ENCODE data around the gene RPL37A.

Gene RPL37A

DNA sequence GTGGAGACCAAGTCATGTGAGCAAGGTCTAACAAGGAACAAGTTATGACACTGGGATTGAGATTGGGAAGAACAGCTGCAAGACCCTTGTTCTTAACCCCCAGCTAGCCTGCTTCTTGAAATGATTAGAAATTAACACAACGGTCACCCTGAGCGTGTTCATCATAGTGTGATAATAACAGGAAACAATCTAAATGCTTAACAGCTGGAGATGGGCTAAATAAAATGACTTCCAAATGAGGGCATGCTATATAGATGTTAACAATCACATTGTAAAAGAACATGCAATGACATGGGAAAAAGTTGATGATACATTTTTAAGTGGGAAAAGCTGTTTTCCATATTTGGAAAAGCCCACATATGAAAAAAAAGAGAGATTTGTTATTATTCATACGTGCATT, 47.6 kb downstream of the RPL37A start:
- TF ChIP-seq, protein P1, sequence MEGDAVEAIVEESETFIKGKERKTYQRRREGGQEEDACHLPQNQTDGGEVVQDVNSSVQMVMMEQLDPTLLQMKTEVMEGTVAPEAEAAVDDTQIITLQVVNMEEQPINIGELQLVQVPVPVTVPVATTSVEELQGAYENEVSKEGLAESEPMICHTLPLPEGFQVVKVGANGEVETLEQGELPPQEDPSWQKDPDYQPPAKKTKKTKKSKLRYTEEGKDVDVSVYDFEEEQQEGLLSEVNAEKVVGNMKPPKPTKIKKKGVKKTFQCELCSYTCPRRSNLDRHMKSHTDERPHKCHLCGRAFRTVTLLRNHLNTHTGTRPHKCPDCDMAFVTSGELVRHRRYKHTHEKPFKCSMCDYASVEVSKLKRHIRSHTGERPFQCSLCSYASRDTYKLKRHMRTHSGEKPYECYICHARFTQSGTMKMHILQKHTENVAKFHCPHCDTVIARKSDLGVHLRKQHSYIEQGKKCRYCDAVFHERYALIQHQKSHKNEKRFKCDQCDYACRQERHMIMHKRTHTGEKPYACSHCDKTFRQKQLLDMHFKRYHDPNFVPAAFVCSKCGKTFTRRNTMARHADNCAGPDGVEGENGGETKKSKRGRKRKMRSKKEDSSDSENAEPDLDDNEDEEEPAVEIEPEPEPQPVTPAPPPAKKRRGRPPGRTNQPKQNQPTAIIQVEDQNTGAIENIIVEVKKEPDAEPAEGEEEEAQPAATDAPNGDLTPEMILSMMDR (IDR thresholded peaks at IDR 0.05; ENCODE audit: borderline replicate concordance, insufficient read depth, low read depth, low read length), result no peak
- no peak overlapping the region for H3K4me3 ChIP-seq (ENCODE audit: low read depth, low read length)

DNA sequence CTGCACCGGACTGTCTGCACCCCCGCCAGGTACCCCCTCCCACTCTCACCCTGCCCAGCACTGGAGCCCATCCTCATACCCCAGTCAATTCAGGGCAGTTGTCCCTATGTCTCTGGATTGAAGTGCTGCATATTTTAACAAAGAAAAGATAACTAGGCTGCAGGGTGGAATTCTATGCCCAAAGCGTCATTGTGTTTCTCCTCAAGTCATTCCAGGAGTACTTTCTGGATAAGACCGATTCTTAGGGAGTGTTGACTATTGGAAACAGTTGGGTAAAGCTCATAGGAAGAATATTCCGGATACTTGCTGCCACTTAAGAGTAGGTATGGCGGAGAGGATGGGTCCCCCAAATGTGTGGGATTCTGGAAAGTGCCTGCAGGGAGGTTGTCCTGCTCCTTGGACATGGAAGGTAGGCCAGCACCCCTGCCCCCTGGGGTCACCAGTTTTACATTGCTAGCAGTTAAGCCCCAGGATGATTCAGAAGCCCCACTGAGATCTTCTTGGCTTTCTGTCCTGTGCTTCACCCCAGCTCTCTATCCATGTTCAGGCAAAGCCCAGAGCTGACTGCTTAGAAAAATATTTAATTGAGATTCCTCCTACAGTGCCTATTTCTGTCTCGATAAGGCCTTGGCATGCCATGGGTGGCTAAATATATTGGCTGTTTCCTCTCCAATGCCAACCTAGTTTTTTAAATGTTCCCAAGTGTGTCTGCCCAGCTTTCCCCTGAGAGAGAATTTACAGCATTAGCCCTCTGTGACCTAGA, 48.2 kb downstream of the RPL37A start:
- H3K4me3 ChIP-seq (ENCODE audit: low read depth, low read length), result no peak overlapping the region
- TF ChIP-seq, protein P1 (IDR thresholded peaks at IDR 0.05; ENCODE audit: borderline replicate concordance, insufficient read depth, low read depth, low read length), result no peak

DNA sequence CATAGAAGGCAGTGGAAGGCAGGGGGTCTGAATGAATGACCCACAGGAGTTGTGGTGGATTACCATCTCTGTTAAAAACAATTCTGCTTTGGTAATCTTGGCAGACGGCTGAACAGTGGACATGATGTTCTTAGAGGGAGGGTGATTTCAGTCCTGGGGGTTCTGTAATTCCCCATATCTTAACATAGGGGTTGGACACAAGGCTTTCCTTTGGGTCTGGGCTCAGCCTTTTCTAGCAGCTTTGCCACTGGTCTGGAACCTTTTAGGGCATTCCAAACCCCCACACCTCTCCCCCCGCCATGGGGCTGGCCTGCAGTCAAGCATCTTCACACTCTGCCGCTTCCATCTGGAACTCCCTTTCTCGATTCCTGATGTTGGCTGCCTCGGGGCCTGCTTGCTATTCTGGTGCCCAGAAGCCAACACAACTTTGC, 50.3 kb downstream of the RPL37A start:
- H3K4me3 ChIP-seq (ENCODE audit: low read depth, low read length), result no peak overlapping the region
- TF ChIP-seq, protein P1 (IDR thresholded peaks at IDR 0.05; ENCODE audit: borderline replicate concordance, insufficient read depth, low read depth, low read length), result no peak

DNA sequence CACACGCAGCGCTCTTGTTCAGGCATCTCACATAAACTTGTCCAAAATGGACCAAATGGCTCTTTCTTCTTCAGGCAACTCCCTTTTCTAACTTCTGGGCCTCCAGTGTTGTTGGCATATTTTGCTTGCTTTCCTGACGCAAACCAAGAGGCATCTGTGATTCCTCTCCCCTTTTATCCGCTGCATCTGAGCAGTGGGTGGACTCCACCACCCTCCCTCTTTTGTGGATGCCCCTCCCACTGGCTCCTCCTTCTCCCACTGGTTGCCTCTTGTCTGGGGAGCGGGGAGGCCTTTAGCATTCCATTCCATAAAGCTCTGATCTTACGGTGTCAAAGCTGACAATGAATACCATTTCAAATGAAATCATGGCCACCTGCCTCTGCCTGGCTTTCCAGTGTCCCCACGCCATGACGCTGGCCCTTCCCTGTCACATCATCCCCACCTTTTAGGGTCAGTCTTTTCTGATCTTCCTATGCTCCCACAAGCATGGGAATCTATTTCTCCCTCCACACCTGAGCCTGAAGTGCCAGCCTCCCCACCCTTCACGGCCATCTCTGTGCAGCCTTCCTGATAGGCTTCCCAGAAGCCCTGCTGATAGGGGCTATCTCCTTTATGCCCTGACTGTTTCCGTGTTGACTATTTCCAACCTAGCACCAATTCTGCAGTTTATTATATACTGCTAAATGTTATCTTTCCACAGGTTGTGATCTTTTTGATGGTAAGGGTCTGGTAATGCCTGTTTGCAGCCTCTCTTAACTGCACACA, 51.5 kb downstream of the RPL37A start:
- no peak overlapping the region for H3K4me3 ChIP-seq (ENCODE audit: low read depth, low read length)
- TF ChIP-seq, protein P1 (IDR thresholded peaks at IDR 0.05; ENCODE audit: borderline replicate concordance, insufficient read depth, low read depth, low read length), result no peak

DNA sequence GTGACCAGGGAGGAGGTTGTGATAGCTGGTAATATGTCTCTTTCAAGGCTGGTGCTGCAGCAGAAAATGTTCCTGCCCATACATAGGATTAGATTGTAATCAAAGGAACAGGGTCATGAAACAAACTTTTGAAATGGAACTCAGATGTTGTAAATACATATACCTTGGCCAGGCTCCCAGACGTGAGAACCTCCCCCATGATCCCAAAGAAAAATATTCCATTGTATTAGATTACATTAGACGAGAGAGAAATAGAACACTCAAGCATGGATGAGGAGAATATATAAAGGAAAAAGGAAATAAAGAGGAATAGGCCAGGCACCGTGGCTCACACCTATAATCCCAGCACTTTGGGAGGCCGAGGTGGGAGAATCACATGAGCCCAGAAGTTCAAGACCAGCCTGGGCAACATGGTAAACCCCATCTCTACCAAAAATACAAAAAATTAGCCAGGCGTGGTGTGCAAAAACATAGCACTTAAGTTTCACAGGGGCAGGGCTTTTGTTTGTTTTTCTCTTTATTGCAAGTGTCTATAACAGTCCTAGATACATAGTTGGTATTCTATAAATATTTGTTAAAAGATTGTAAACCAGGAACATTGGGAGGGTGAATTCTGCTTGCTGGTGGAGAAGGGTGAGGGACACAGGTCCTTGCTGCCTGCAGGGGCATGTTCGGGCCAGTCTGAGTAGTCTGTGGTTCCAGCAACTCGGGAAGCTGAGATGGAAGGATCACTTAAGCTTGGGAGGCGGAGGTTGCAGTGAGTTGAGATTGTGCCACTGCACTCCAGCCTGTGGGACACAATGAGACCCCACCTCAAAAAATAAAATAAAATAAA, 52.8 kb downstream of the RPL37A start:
- H3K4me3 ChIP-seq (ENCODE audit: low read depth, low read length), result no peak overlapping the region
- TF ChIP-seq, protein P1 (IDR thresholded peaks at IDR 0.05; ENCODE audit: borderline replicate concordance, insufficient read depth, low read depth, low read length), result no peak

DNA sequence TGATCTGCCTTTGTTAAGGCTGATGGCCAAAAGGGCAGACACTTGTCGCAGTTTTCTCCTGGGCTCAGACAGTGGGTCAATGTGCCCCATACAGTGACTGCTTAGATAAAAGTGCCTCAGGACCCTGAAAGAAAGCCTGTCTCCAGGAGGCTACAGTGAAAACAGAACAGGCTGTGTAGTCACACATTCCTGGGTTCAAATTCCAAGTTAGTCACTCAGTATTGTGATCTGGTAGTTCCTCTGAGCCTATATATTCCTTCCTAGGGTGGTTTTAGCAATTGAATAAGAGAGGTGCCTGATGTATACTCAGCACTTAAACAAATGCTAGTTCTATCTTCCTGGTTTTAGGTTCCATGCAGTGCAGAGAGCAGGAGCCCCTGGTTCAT, 54.4 kb downstream of the RPL37A start:
- H3K4me3 ChIP-seq (ENCODE audit: low read depth, low read length), result no peak overlapping the region
- TF ChIP-seq, protein P1 (IDR thresholded peaks at IDR 0.05; ENCODE audit: borderline replicate concordance, insufficient read depth, low read depth, low read length), result no peak
